Immature natural killer cell (primary cell): ENCODE results near the gene TRIM2. TPM values are rescaled to one million over a fixed set of nuclear protein-coding genes. Genes with fewer than 3 reads are reported as not detected.
A peak's percentile ranks its signal among the peaks of the same experiment; 100 is the strongest.

Source experiments
- DNase-seq, 3 donors: peaks; one replicate each; pipeline ENCODE4 v3.0.0; 2022; ENCODE audit warnings: mixed read lengths in 1 of 3
- H3K27ac Mint-ChIP-seq, 6 donors: one replicate each; pipeline ENCODE4 v1.8.0; 2020; ENCODE audit warnings: mixed read lengths in 6 of 6, mild to moderate bottlenecking in 5 of 6, inconsistent platforms in 4 of 6, moderate library complexity in 3 of 6
- H3K27me3 Mint-ChIP-seq, 3 donors: one replicate each; pipeline ENCODE4 v1.8.0; 2020 to 2021; ENCODE audit warnings: low read depth in 3 of 3, mild to moderate bottlenecking in 3 of 3, mixed read lengths in 3 of 3, moderate library complexity in 3 of 3, inconsistent platforms in 1 of 3
- H3K36me3 Mint-ChIP-seq, 3 donors: one replicate each; pipeline ENCODE4 v1.8.0; 2020; ENCODE audit warnings: mixed read lengths in 3 of 3, inconsistent platforms in 2 of 3, mild to moderate bottlenecking in 2 of 3
- H3K4me1 Mint-ChIP-seq, 2 donors: one replicate each; pipeline ENCODE4 v1.8.0; 2020; ENCODE audit warnings: inconsistent platforms in 2 of 2, mild to moderate bottlenecking in 2 of 2, mixed read lengths in 2 of 2, moderate library complexity in 1 of 2
- H3K4me3 Mint-ChIP-seq, 5 donors: one replicate each; pipeline ENCODE4 v1.8.0; 2020; ENCODE audit warnings: mild to moderate bottlenecking in 5 of 5, mixed read lengths in 5 of 5, inconsistent platforms in 3 of 5, moderate library complexity in 3 of 5
- H3K9me3 Mint-ChIP-seq, 6 donors: one replicate each; pipeline ENCODE4 v1.8.0; 2020; ENCODE audit warnings: mild to moderate bottlenecking in 6 of 6, mixed read lengths in 6 of 6, inconsistent platforms in 4 of 6, moderate library complexity in 3 of 6
- polyA plus RNA-seq, 3 donors: library from polyadenylated mRNA; unstranded; fragments of 300-500 nt; fragmentation: Illumina TruSeq; gene quantifications; one replicate each; pipeline ENCODE4 v1.2.3, GENCODE V29; 2021

The TRIM2 gene
- polyA plus RNA-seq, 3 donors from 2014 or later, result 0.51 TPM; not detected in 2

DNA sequence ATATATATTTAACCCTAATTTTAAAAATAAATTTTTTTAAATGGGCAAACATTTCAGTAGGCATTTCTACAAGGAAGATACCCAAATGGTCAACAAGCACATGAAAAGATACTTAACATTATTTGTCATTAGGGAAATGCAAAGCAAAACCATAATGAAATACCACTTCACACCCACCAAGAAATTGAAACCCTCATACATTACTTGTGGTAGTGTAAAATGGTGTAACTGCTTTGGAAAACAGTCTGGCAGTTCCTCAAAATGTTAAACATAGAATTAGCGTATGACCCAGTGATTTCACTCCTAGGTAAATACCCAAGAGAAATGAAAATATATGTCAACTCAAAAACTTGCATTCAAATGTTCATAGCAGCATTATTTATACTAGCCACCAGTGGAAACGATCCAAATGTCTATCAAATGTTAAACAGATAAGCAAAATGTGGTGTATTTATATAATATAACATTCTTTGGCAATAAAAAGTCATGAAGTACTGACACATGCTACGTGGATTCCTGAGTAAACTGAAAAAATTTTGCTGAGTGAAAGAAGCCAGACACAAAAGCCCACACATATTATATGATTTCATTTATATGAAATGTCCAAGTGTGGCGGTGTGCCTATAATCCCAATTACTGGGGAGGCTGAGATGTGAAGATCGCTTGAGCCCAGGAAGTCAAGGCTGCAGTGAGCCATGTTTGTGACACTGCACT, 16.6 kb downstream of the TRIM2 start:
- no peak for DNase-seq
- Mint-ChIP-seq H3K4me1 (peaks cover 14 to 25% of the 10 kb centered on the region in 2 donors), H3K27ac (no peak overlapping the region), H3K9me3 (peaks cover 0 to 9% (median 4%) of the 10 kb centered on the region in 6 donors), H3K4me3 (peak overlapping the region in 3 of 5 donors; percentile 6 to 26 (median 20)), H3K27me3 (peaks cover 2 to 28% (median 20%) of the 10 kb centered on the region in 3 donors), H3K36me3 (peaks cover 0 to 10% (median 0%) of the 10 kb centered on the region in 3 donors)

DNA sequence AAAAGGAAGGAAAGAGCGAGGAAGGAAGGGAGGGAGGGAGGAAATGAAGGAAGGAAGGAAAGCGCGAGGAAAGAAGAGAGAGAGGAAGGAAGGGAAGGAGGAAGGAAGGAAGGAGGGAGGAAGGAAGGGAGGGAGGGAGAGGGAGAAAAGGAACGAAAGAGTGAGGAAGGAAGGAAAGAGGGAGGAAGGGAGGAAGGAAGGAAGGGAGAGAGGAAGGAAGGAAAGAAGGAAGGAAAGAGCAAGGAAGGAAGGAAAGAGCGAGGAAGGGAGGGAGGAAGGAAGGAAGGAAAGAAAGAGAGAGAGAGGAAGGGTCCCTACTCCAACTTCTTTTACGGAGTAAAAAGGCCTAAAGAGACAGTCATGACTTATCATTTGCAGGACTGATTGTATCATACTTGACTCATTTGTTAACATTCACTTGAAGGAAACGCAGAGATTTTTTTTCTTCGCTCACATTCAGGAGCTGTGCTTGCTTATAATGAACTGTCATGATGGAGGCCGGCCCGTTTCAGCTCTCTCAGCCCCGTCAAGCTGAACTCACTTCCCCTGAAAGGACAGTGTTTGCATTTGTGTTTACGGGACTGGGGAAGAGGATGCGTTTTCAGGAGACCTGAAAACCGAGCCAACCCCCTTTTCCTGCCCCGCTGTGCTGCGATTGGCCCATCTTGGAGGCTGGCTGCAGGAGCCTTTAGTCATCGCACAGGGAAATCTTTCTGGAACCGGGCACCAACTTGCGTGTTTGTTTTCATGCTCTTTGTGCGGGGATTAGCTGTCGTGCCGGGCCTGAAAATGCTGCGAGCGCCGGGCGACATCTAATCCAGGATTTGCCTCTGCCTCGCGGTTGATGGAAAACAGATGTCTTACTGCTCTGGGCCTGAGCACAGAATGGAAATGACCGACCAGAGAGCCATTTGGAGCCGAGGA, 17.8 kb downstream of the TRIM2 start:
- no peak overlapping the region for H3K27ac Mint-ChIP-seq
- DNase-seq, result peak in 2 of 3 donors; percentile 11 to 12
- peaks cover 0 to 10% (median 0%) of the 10 kb centered on the region in 3 donors for H3K36me3 Mint-ChIP-seq
- peaks cover 2 to 28% (median 24%) of the 10 kb centered on the region in 3 donors for H3K27me3 Mint-ChIP-seq
- H3K9me3 Mint-ChIP-seq, result peaks cover 0 to 9% (median 4%) of the 10 kb centered on the region in 6 donors
- H3K4me3 Mint-ChIP-seq, result peak overlapping the region; percentile 85 to 91 (median 90)
- peaks cover 14 to 25% of the 10 kb centered on the region in 2 donors for H3K4me1 Mint-ChIP-seq

DNA sequence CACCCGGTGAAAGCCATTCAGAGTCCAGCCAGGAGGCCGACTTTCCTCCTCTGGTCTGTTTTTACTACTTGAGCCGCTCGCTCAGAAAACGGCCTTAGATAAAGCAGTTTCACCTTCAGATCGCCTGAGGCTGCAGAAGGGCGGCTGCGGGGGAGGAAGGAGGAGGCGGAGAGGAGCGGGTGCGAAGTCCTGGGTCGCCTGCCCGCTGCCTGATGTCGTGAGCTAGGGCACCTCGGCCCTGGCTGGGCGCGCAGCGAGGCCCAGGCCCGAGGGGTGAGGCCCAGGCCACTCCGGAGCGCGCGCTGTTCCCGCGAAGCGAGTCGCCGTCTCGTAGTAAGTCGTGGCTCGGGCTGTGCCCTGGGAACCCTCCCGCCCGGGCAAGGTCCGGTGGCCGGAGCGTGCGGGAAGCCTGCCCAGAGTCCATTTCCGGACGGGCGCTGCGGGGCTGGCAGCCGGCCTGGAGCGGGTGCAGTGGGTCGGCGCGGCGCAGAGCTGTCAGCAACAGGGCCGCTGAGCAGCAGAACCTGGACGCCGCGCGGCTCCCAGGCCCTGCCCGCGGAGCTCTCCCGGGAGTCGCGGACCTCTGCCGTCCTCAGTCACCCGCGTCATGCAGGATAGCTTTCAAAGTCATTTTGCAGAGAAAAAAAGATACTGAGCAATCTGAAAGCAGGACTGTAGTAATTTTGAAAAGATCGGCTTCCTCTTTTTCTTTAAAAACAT, 18.6 kb downstream of the TRIM2 start:
- Mint-ChIP-seq H3K27ac (no peak overlapping the region), H3K27me3 (peaks cover 4 to 28% (median 28%) of the 10 kb centered on the region in 3 donors), H3K9me3 (peaks cover 0 to 9% (median 4%) of the 10 kb centered on the region in 6 donors), H3K36me3 (peaks cover 0 to 10% (median 0%) of the 10 kb centered on the region in 3 donors), H3K4me1 (peaks cover 14 to 25% of the 10 kb centered on the region in 2 donors), H3K4me3 (peak overlapping the region; percentile 85 to 91 (median 90))
- peak; percentile 13 to 30 (median 19) for DNase-seq

DNA sequence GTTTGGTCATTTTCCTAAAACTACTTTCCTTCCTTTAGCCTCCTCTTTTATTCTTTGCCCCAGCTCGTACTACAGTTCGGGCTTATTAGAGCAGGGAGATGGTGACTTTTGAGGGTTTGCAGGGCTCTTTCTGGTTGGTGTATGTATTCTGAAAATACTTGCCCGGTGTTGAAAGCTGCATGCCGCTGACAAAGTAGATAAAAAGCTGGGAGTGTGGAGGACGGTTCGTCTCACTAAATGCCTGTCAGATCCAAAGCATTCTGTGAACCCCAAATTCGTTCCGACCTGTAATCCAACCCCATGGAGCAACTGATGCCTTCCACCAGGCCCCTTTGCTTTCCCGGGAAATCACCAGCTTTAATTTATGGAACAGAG, 19.2 kb downstream of the TRIM2 start:
- Mint-ChIP-seq H3K27ac (no peak overlapping the region), H3K36me3 (peaks cover 0 to 10% (median 0%) of the 10 kb centered on the region in 3 donors), H3K9me3 (peaks cover 0 to 9% (median 4%) of the 10 kb centered on the region in 6 donors), H3K4me1 (peaks cover 14 to 25% of the 10 kb centered on the region in 2 donors), H3K4me3 (peak overlapping the region; percentile 78 to 86 (median 83)), H3K27me3 (peaks cover 7 to 28% (median 27%) of the 10 kb centered on the region in 3 donors)
- no peak for DNase-seq

DNA sequence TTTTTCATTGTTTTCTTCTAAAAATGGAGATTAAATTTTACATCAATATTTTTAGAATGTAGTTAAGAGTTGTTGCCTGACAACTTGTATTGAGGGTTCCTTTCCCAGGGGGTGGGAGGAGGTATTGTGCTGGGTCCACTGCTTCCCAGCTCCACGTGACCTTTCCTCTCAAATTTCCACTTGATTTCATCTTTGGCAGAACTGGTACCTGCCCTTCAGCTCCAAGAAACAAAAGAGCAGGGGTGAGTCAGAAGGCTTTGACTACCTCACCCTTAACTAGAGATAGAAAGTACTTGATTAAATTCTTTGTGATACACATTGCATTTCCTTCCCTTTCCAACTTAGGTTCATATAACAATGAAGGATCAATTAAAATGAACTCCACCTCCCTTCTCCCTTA, 19.7 kb downstream of the TRIM2 start:
- peaks cover 14 to 25% of the 10 kb centered on the region in 2 donors for H3K4me1 Mint-ChIP-seq
- H3K9me3 Mint-ChIP-seq, result peaks cover 0 to 9% (median 2%) of the 10 kb centered on the region in 6 donors
- H3K27ac Mint-ChIP-seq, result no peak overlapping the region
- H3K36me3 Mint-ChIP-seq, result peaks cover 0 to 10% (median 0%) of the 10 kb centered on the region in 3 donors
- no peak for DNase-seq
- peaks cover 7 to 28% (median 25%) of the 10 kb centered on the region in 3 donors for H3K27me3 Mint-ChIP-seq
- peak overlapping the region; percentile 78 to 86 (median 83) for H3K4me3 Mint-ChIP-seq

DNA sequence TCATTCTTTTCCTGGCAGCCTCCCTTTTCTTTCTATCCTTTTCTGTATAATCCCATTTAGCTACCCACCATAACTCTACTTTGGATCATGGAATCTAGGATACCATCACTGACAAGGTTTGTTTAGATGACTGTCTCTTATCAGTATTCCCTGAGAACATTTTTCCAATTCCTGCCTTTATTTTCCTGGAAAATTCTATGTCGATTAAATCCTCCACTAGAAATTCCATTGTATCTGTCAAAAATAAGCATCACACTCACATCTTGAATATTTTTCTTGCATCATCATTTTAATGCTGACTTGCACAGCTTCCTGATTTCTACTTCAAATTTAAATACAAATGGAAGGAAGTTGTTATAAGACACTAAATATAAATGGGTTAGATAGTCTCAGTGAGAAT, 20.2 kb downstream of the TRIM2 start:
- Mint-ChIP-seq H3K4me1 (peaks cover 14 to 25% of the 10 kb centered on the region in 2 donors), H3K4me3 (peak overlapping the region; percentile 78 to 86 (median 83)), H3K27me3 (peaks cover 7 to 28% (median 25%) of the 10 kb centered on the region in 3 donors), H3K9me3 (peaks cover 0 to 9% (median 2%) of the 10 kb centered on the region in 6 donors), H3K36me3 (peaks cover 0 to 10% (median 0%) of the 10 kb centered on the region in 3 donors), H3K27ac (no peak overlapping the region)
- no peak for DNase-seq

DNA sequence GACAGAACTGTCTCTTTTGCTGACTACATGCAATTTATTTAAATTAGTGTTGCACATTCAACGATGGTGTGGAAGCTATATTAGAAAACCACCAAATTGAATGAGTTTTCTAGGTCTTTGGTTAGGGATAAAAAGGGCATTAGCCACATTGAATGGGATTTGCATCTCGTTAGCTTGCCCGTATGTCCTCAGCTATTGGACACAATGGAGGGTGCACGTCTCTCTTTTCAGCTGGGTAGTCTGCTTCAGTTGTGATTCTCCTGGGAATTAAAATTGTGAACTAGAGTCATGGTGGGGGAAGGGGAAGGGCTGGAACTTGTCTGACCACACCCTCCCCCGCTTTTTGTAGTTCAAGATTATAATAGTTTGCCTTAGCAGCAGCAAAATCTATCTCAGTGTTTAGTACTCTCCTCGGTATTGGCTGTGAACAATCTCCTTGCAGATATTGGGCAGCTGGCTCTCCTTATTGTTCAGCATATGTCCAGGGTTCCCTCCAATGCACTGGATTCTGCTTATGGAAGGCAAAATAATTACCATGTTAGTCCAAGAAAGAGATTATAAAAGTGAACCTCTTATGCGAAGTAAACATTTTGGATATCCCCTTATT, 23.3 kb downstream of the TRIM2 start:
- Mint-ChIP-seq H3K27me3 (peaks cover 7 to 28% (median 28%) of the 10 kb centered on the region in 3 donors), H3K4me1 (peaks cover 5 to 14% of the 10 kb centered on the region in 2 donors), H3K36me3 (peaks cover 0 to 10% (median 0%) of the 10 kb centered on the region in 3 donors), H3K4me3 (no peak overlapping the region), H3K9me3 (peaks cover 0 to 9% (median 2%) of the 10 kb centered on the region in 6 donors), H3K27ac (no peak overlapping the region)
- no peak for DNase-seq

DNA sequence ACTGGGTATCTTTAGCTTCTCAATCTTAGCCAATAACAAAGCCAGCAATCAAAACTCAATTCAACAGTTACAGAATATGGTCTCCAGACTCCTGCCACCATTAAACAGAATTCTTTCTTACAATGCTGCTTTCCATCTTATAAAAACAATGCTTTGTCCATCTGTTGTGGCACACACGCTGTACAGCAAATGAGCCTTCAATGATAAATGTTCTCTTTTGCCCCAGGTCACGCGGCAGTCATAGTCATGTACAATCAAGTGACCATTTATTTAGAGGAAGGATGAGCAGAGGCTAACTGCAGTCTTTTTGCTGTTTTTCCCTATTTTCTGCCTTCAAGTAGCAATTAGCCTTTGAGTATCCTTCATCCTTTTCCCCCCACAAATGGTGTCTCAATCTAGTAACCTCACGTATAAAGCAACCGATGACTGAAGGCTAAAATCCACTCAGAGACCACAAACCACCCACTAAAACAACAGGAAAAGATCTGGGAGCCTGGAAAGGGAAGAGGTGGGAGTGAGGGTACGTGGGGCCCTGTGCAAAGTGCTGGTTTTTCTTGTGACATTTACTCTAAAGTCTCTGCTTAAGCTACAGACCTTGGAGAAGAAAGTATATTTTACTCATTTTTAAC, 24.4 kb downstream of the TRIM2 start:
- Mint-ChIP-seq H3K4me3 (no peak overlapping the region), H3K27me3 (peaks cover 7 to 33% (median 25%) of the 10 kb centered on the region in 3 donors), H3K36me3 (peaks cover 0 to 12% (median 0%) of the 10 kb centered on the region in 3 donors), H3K9me3 (peaks cover 0 to 9% (median 2%) of the 10 kb centered on the region in 6 donors), H3K27ac (no peak overlapping the region), H3K4me1 (peaks cover 0 to 6% of the 10 kb centered on the region in 2 donors)
- DNase-seq, result no peak

DNA sequence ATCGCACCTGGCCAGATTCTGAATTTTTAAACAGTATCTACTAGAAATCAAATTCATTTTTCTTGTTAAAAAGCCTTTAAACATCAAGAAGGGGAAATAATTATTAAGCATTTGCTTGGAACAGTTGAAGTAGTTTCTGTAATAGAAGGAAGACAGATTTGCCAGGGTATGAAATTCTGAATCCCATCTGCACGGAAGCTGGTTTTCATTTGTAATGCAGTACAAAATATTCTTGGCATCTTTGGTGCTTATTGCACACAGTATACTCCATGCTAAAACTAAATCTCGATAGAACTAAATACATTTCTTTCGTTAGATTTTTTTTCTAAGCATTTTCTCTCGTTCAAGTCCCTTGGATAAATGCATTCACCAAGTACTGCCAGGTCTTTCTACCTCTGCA, 25.3 kb downstream of the TRIM2 start:
- H3K9me3 Mint-ChIP-seq, result peaks cover 0 to 7% (median 2%) of the 10 kb centered on the region in 6 donors
- H3K27me3 Mint-ChIP-seq, result peaks cover 6 to 26% (median 17%) of the 10 kb centered on the region in 3 donors
- H3K36me3 Mint-ChIP-seq, result peaks cover 0 to 11% (median 0%) of the 10 kb centered on the region in 3 donors
- no peak for DNase-seq
- H3K27ac Mint-ChIP-seq, result no peak overlapping the region
- H3K4me1 Mint-ChIP-seq, result no peaks in the 10 kb centered on the region
- H3K4me3 Mint-ChIP-seq, result no peak overlapping the region

DNA sequence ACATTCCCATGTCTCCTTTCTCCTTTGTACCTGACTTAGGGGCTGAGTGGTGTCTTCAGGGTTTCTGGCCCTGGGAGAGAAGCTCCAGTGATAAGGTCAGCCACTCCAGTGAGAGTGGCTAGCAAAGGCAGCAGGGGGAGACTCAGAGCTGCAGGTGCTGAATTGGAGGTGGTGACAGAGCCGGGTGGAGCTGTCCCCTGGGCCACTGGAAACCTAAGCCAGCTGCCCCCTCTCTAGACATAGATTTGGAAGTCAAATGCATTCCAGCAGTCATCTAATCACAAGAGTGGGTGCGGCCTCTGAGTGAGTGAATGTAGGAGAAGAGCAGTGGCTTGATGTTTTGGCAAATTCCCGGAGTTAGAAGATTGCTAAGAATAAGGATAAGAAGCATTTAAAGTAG, 28.5 kb downstream of the TRIM2 start:
- peaks cover 0 to 2% (median 0%) of the 10 kb centered on the region in 3 donors for H3K36me3 Mint-ChIP-seq

DNA sequence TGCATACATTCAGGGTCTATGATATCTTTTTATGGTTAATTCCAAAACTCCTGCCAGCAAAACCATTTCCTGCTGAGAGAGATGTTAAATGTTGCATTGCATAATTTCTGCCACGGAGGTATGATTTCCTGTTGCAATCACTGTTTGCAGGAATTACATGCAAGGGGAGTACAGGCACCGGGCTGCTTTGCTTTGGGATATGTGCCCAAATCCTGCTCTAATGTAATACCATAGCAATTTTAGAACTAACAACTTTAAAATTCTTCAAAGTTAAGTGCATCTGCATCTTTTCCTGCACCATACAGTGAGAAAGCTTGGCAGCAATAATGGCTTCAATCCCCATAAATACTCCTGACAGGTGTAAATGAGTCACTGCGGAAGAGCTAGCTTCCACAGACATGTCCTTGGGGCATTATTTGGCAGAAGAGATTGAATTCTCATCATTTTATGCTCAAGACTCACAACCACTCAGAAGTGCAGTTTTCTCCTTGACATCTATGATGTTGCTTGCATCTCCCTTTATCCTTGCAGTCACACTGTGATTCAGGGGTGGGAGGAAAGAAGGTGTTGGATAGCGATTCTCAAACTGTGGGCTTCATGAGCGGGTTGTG, 29.6 kb downstream of the TRIM2 start:
- no peak overlapping the region for H3K27ac Mint-ChIP-seq
- peaks cover 0 to 2% (median 0%) of the 10 kb centered on the region in 3 donors for H3K36me3 Mint-ChIP-seq
- peaks cover 0 to 21% (median 13%) of the 10 kb centered on the region in 3 donors for H3K27me3 Mint-ChIP-seq
- no peak for DNase-seq
- no peaks in the 10 kb centered on the region for H3K4me1 Mint-ChIP-seq
- no peak overlapping the region for H3K4me3 Mint-ChIP-seq
- H3K9me3 Mint-ChIP-seq, result no peaks in the 10 kb centered on the region

More for the DNA sequence above, 28.5 kb downstream of the TRIM2 start:
- H3K27me3 Mint-ChIP-seq, result peaks cover 4 to 19% (median 13%) of the 10 kb centered on the region in 3 donors
- H3K4me1 Mint-ChIP-seq, result no peaks in the 10 kb centered on the region
- no peak overlapping the region for H3K4me3 Mint-ChIP-seq
- H3K27ac Mint-ChIP-seq, result no peak overlapping the region
- no peak for DNase-seq
- H3K9me3 Mint-ChIP-seq, result no peaks in the 10 kb centered on the region

DNA sequence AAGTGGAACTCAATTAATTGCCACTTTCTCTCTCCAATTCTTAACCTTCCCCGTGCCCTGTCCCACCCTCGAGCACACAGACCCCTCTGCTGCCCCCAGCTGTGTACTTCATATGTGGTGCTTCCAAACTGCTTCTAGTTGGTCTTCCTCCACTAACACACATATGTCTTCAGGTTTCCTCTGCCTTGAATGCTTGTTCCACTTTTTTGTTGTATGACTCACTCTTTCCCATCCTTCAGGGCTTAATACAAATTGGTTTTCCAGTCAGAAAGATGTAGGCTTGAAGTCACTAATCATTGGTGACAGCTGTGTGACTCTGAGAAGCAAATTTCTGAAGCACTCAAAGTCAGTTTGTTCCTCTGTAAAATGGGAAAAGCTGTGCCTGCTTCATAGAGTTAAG, 30.6 kb downstream of the TRIM2 start:
- Mint-ChIP-seq H3K36me3 (peaks cover 0 to 2% (median 0%) of the 10 kb centered on the region in 3 donors), H3K4me1 (no peaks in the 10 kb centered on the region), H3K27me3 (peaks cover 0 to 21% (median 13%) of the 10 kb centered on the region in 3 donors), H3K9me3 (no peaks in the 10 kb centered on the region), H3K27ac (no peak overlapping the region), H3K4me3 (no peak overlapping the region)
- no peak for DNase-seq
